GM12878 (cell line): Measurements from ENCODE around the gene SETD2. TPM values are rescaled to one million over a fixed set of nuclear protein-coding genes. Genes with fewer than 3 reads are reported as not detected.
"Not testable (repeated sequence)": the region's sequence is repeated elsewhere in the genome, so short reads cannot be mapped to it uniquely, and the experiment has no call there.

Experiments
- ATAC-seq: fragments of 200-7000 bp; cut with Tn5 transposase; 3 replicates; pipeline ENCODE4 v1.9.1; 2020; ENCODE audit warnings: mild to moderate bottlenecking, moderate library complexity
- BruUV-seq: library from RNA; stranded (reverse); fragments of 400-500 nt; replicated peaks from 2 replicates; lab custom pipeline; 2021; lab: Mats Ljungman, UMichigan
- CTCF ChIA-PET: fragments of 300-600 bp; sonication (Branson Sonifier 250); formaldehyde crosslinking; extraction: SDS; loops from one replicate; lab custom pipeline; 2021; ENCODE audit warnings: inconsistent platforms; lab: Yijun Ruan, JAX
- POLR2A ChIA-PET: fragments of 350-600 bp; formaldehyde crosslinking; extraction: SDS; loops from one replicate; lab custom pipeline; 2021; ENCODE audit warnings: inconsistent platforms; lab: Charles Lee
- RAD21 ChIA-PET: fragments of 300-600 bp; sonication (Branson Sonifier 250); formaldehyde crosslinking; loops from one replicate; lab custom pipeline; 2023; ENCODE audit warnings: antibody characterized with exemption; ENCODE audit not compliant: unreplicated experiment; lab: Charles Lee
- SMC1A ChIA-PET: fragments of 300-600 bp; sonication (Branson Sonifier 250); formaldehyde crosslinking; loops from one replicate; lab custom pipeline; 2023; ENCODE audit not compliant: unreplicated experiment, uncharacterized antibody; lab: Charles Lee
- DNase-seq: peaks from one replicate; pipeline ENCODE4 v3.0.0-alpha.2; 2011; ENCODE audit warnings: low read depth, low spot score
- FAIRE-seq: peaks from 3 replicates; lab custom pipeline; 2011; peaks lifted over from hg19 to GRCh38; lab: Jason Lieb, UNC
- H2AFZ ChIP-seq: 2 replicates; pipeline ENCODE4 v1.6.0; 2011; ENCODE audit warnings: low read depth, low read length, control low read depth; ENCODE audit not compliant: control insufficient read depth
- H3K27ac ChIP-seq: 2 replicates; pipeline ENCODE4 v1.5.1; 2011; ENCODE audit warnings: control low read depth; ENCODE audit not compliant: control insufficient read depth, insufficient read depth
- H3K27me3 ChIP-seq, 2 experiments: replicated peaks in 1 of 2; 2 replicates each; pipeline versions ENCODE4 v1.6.0 to v1.6.1; 2011; ENCODE audit warnings: low read length in 1 of 2; ENCODE audit not compliant: control insufficient read depth in 2 of 2, insufficient read depth in 2 of 2
- H3K36me3 ChIP-seq, 2 experiments: 2 replicates each; pipeline ENCODE4 v1.5.1; 2011; ENCODE audit warnings: low read length in 1 of 2; ENCODE audit not compliant: control insufficient read depth in 2 of 2, insufficient read depth in 2 of 2
- H3K4me1 ChIP-seq: 2 replicates; pipeline ENCODE4 v1.6.1; 2011; ENCODE audit warnings: mild to moderate bottlenecking, low read length, moderate library complexity, mixed read lengths; ENCODE audit not compliant: control insufficient read depth, insufficient read depth
- H3K4me2 ChIP-seq: 2 replicates; pipeline ENCODE4 v1.6.0; 2011; ENCODE audit warnings: control low read depth; ENCODE audit not compliant: control insufficient read depth, insufficient read depth
- H3K4me3 ChIP-seq: fragments of 200-600 bp; sonication (generic); 2 replicates; pipeline ENCODE4 v1.5.1; 2016
- H3K79me2 ChIP-seq: 2 replicates; pipeline ENCODE4 v1.6.0; 2011; ENCODE audit warnings: low read length; ENCODE audit not compliant: control insufficient read depth, insufficient read depth
- H3K9ac ChIP-seq: 2 replicates; pipeline ENCODE4 v1.8.0; 2011; ENCODE audit warnings: low read length, control low read depth, mixed read lengths; ENCODE audit not compliant: control insufficient read depth, insufficient read depth
- H3K9me3 ChIP-seq: replicated peaks from 3 replicates; pipeline ENCODE4 v1.5.1; 2011; ENCODE audit warnings: mild to moderate bottlenecking, low read length; ENCODE audit not compliant: control insufficient read depth, insufficient read depth
- H4K20me1 ChIP-seq: 2 replicates; pipeline ENCODE4 v1.6.0; 2011; ENCODE audit not compliant: control insufficient read depth, insufficient read depth
- FOXM1 ChIP-seq: IDR thresholded peaks from 2 replicates; pipeline ENCODE4 v1.6.1; 2012; ENCODE audit warnings: low read depth, mild to moderate bottlenecking, inconsistent platforms, low read length, moderate library complexity
- HDAC2 ChIP-seq: fragments of 200-600 bp; sonication (generic); IDR thresholded peaks from 2 replicates; pipeline ENCODE4 v1.6.1; 2017
- MYC ChIP-seq: IDR thresholded peaks from 2 replicates; pipeline ENCODE4 v1.6.1; 2011; ENCODE audit warnings: mild to moderate bottlenecking, low read length, moderate library complexity, inconsistent platforms; ENCODE audit not compliant: insufficient read depth, insufficient replicate concordance, insufficient read length, severe bottlenecking
- NFYB ChIP-seq: IDR thresholded peaks from 2 replicates; pipeline ENCODE4 v1.6.1; 2011; ENCODE audit warnings: low read depth, mild to moderate bottlenecking, low read length, improper control_type of control experiment, moderate library complexity; ENCODE audit not compliant: insufficient read depth
- ZBTB11 ChIP-seq: fragments of 450-650 bp; formaldehyde crosslinking; IDR thresholded peaks from 2 replicates; pipeline ENCODE4 v1.5.0; 2022; ENCODE audit warnings: mild to moderate bottlenecking, missing genetic modification characterization
- WGBS: methylation state at CpG from one replicate; pipeline ENCODE4 v1.1.6; 2016; ENCODE audit warnings: low lambda C conversion rate; ENCODE audit not compliant: insufficient replicate concordance, insufficient coverage; ENCODE audit errors: missing lambda C conversion rate; 5-methylcytosine and 5-hydroxymethylcytosine counted together
- in situ Hi-C: fragments of 300-500 bp; cut with MboI; formaldehyde crosslinking; loops from 9 replicates; pipeline ENCODE4 v1.14.3; 2018; ENCODE audit warnings: mixed read lengths
- intact Hi-C: fragments of 100-400 bp; cut with micrococcal nuclease; formaldehyde crosslinking; loops from one replicate; pipeline ENCODE4 v1.14.2; 2022; ENCODE audit not compliant: unreplicated experiment
- polyA plus RNA-seq, 11 experiments: library from polyadenylated mRNA; depleted of rRNA in 4 of 11; unstranded in 6 of 11; stranded (reverse) in 5 of 11; fragments of >200 nt; fragmentation: Nextera tagmentation in 4 of 11; fragmentation: Illumina TruSeq in 1 of 11; extraction: Ambion mirVana in 4 of 11; extraction: Trizol in 1 of 11; gene quantifications; 1 replicate in 1 of 11; 2 replicates in 10 of 11; pipeline versions ENCODE4 v1.2.1 to v1.2.3, GENCODE V29; 2011 to 2016; ENCODE audit warnings: inconsistent platforms in 2 of 11, missing spikeins in 2 of 11, low read depth in 1 of 11
- total RNA-seq, 4 experiments: library from RNA; depleted of rRNA in 3 of 4; stranded (reverse); fragments of >200 nt in 3 of 4; fragmentation: Illumina TruSeq in 1 of 4; extraction: Trizol in 1 of 4; gene quantifications; 2 replicates each; pipeline versions ENCODE4 v1.2.1 to v1.2.3, GENCODE V29; 2013 to 2021
- TF ChIP-seq, protein P1 (sequence below): fragments of 450-650 bp; IDR thresholded peaks from 2 replicates; pipeline ENCODE4 v1.6.1; 2017; ENCODE audit warnings: mild to moderate bottlenecking, moderate library complexity

The SETD2 gene
- total and polyA plus RNA-seq, 10 of the 15 experiments (the other 5 are each of a cell fraction or from before 2014, with no cell fraction given), result 8.4 to 44.9 (median 24.5) TPM

- H3K27me3 ChIP-seq, H4K20me1 ChIP-seq, in situ Hi-C loops, FAIRE-seq, CTCF ChIA-PET, H3K79me2 ChIP-seq, H3K9me3 ChIP-seq, H2AFZ ChIP-seq, H3K4me2 ChIP-seq, H3K4me3 ChIP-seq, H3K27ac ChIP-seq, DNase-seq, H3K36me3 ChIP-seq, intact Hi-C loops, H3K4me1 ChIP-seq, BruUV-seq, RAD21 ChIA-PET, H3K9ac ChIP-seq, ATAC-seq: not testable (repeated sequence)
- SMC1A ChIA-PET, result interaction anchor here (0.6 to 0.9 kb wide), 2 partner anchors 10 to 179 kb away, joined by 3 read pairs; no protein-coding TSS in a partner anchor
- WGBS, result 91% methylated on average over 5 of the region's 5 CpGs
- POLR2A ChIA-PET, result interaction anchor here (1.1 kb wide), 1 partner anchor 19 kb away, joined by 3 read pairs; no protein-coding TSS in a partner anchor
These were observed 42.1 kb upstream of the SETD2 start for GRCh38 chr3:47206022-47206421.

GRCh38 chr3:47204875-47205274 is 41.0 kb upstream of the SETD2 start:
- SMC1A ChIA-PET, result interaction anchor here (0.9 to 1.2 kb wide), 3 partner anchors 11 to 62 kb away, joined by 3 to 5 read pairs (median 3); no protein-coding TSS in a partner anchor
- Histone ChIP-seq H4K20me1 (no peaks in the 10 kb centered on the region), H3K4me2 (no peak overlapping the region), H3K4me3 (no peak overlapping the region), H3K27ac (no peak overlapping the region), H3K79me2 (no peaks in the 10 kb centered on the region), H3K27me3 (no peaks in the 10 kb centered on the region), H3K36me3 (no peaks in the 10 kb centered on the region), H3K9me3 (no peaks in the 10 kb centered on the region), H3K4me1 (no peaks in the 10 kb centered on the region), H2AFZ (no peak overlapping the region), H3K9ac (no peak overlapping the region)
- intact Hi-C loops (no loop called here), in situ Hi-C loops (no loop called here)
- POLR2A ChIA-PET, result interaction anchor here (0.7 kb wide), 1 partner anchor 27 kb away, joined by 10 read pairs; no protein-coding TSS in a partner anchor
- ATAC-seq (no peak), DNase-seq (no peak), FAIRE-seq (no peak)
- RAD21 ChIA-PET, result no interaction called here
- no TSS peak for BruUV-seq
- CTCF ChIA-PET, result no interaction called here
- TF ChIP-seq HDAC2, result no peak
- no peak for TF ChIP-seq MYC
- no peak for TF ChIP-seq ZBTB11 (CRISPR knock-in tag)
- no peak for TF ChIP-seq FOXM1
- TF ChIP-seq, protein P1, sequence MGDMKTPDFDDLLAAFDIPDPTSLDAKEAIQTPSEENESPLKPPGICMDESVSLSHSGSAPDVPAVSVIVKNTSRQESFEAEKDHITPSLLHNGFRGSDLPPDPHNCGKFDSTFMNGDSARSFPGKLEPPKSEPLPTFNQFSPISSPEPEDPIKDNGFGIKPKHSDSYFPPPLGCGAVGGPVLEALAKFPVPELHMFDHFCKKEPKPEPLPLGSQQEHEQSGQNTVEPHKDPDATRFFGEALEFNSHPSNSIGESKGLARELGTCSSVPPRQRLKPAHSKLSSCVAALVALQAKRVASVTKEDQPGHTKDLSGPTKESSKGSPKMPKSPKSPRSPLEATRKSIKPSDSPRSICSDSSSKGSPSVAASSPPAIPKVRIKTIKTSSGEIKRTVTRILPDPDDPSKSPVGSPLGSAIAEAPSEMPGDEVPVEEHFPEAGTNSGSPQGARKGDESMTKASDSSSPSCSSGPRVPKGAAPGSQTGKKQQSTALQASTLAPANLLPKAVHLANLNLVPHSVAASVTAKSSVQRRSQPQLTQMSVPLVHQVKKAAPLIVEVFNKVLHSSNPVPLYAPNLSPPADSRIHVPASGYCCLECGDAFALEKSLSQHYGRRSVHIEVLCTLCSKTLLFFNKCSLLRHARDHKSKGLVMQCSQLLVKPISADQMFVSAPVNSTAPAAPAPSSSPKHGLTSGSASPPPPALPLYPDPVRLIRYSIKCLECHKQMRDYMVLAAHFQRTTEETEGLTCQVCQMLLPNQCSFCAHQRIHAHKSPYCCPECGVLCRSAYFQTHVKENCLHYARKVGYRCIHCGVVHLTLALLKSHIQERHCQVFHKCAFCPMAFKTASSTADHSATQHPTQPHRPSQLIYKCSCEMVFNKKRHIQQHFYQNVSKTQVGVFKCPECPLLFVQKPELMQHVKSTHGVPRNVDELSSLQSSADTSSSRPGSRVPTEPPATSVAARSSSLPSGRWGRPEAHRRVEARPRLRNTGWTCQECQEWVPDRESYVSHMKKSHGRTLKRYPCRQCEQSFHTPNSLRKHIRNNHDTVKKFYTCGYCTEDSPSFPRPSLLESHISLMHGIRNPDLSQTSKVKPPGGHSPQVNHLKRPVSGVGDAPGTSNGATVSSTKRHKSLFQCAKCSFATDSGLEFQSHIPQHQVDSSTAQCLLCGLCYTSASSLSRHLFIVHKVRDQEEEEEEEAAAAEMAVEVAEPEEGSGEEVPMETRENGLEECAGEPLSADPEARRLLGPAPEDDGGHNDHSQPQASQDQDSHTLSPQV, result no peak
- TF ChIP-seq NFYB, result no peak
